Subcutaneous abdominal adipose tissue (tissue), 5 donors: ENCODE measurements around the gene PRKCE.

Source experiments
- H3K27ac ChIP-seq: one replicate; pipeline ENCODE4 v1.7.0; 2013; ENCODE audit warnings: low read depth, mild to moderate bottlenecking, inconsistent platforms, low read length, moderate library complexity
- H3K27me3 ChIP-seq, 5 donors: one replicate each; pipeline ENCODE4 v1.7.0; 2013; ENCODE audit warnings: low read length in 5 of 5, inconsistent platforms in 1 of 5; ENCODE audit not compliant: control insufficient read depth in 5 of 5, insufficient read depth in 4 of 5
- H3K36me3 ChIP-seq, 5 donors: one replicate each; pipeline ENCODE4 v1.7.0; 2013; ENCODE audit warnings: low read length in 5 of 5; ENCODE audit not compliant: control insufficient read depth in 5 of 5, insufficient read depth in 5 of 5
- H3K4me1 ChIP-seq, 5 donors: one replicate each; pipeline ENCODE4 v1.7.0; 2013; ENCODE audit warnings: low read length in 5 of 5, mild to moderate bottlenecking in 3 of 5, moderate library complexity in 1 of 5; ENCODE audit not compliant: control insufficient read depth in 5 of 5, insufficient read depth in 5 of 5
- H3K4me3 ChIP-seq, 5 donors: one replicate each; pipeline ENCODE4 v1.7.0; 2013; ENCODE audit warnings: low read length in 5 of 5, low read depth in 1 of 5
- H3K9ac ChIP-seq, 5 donors: one replicate each; pipeline ENCODE4 v1.7.0; 2013; ENCODE audit warnings: low read length in 5 of 5, mild to moderate bottlenecking in 4 of 5, moderate library complexity in 3 of 5
- H3K9me3 ChIP-seq, 5 donors: one replicate each; pipeline ENCODE4 v1.7.0; 2013; ENCODE audit warnings: low read length in 5 of 5; ENCODE audit not compliant: control insufficient read depth in 5 of 5
- donor health status: healthy.
- donor health status: healthy.
- donor health status: healthy.
- donor health status: healthy.
- donor health status: healthy.

Gene PRKCE

DNA sequence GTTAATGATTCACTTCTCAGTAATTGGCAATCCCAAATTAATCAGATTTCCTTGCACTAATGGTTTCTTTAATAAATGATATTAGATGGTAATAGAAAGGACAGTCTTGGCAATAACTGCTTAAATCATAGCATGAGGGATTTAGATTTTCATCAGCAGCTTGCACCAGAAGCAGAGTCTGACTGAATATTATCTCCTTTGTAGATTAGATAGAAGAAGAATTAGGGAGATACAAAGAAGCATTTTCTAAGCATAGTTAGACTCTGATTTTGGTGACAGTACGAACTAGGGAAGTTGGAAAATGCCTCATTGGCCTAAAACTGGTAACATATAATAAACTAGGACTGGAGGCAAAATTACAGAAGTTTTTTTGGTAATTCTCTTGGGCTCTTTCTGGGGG lies 412.9 kb downstream of the PRKCE start:
- H3K36me3 ChIP-seq: no peaks in the 10 kb centered on the region
- peaks cover 0 to 23% (median 5%) of the 10 kb centered on the region in 5 donors for H3K4me1 ChIP-seq
- no peaks in the 10 kb centered on the region for H3K27me3 ChIP-seq
- no peaks in the 10 kb centered on the region for H3K9me3 ChIP-seq
- no peak overlapping the region for H3K27ac ChIP-seq
- no peak overlapping the region for H3K4me3 ChIP-seq
- no peak overlapping the region for H3K9ac ChIP-seq

DNA sequence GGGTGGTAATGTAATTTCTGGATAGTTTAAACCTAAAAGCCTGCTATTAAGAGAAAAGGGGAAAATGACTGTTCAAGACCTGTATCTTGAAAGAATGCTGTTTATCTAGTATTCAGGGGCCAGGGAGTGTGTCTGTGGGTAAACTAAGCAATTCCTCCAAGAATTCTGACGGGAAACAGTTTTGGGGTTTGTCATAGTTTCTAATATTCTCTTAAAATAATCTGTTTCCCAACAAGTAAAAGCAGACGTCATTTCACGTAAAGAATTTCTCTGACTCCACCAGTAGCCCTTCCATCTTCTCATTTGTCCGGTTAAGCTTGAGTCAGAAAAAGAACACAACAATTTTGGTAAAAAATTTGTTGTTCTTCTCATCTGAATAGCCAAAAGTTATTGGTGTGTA lies 413.7 kb downstream of the PRKCE start:
- H3K9ac ChIP-seq: no peak overlapping the region
- H3K27ac ChIP-seq: no peak overlapping the region
- no peaks in the 10 kb centered on the region for H3K36me3 ChIP-seq
- H3K4me1 ChIP-seq: peaks cover 0 to 23% (median 5%) of the 10 kb centered on the region in 5 donors
- no peaks in the 10 kb centered on the region for H3K27me3 ChIP-seq
- H3K4me3 ChIP-seq: no peak overlapping the region
- no peaks in the 10 kb centered on the region for H3K9me3 ChIP-seq

DNA sequence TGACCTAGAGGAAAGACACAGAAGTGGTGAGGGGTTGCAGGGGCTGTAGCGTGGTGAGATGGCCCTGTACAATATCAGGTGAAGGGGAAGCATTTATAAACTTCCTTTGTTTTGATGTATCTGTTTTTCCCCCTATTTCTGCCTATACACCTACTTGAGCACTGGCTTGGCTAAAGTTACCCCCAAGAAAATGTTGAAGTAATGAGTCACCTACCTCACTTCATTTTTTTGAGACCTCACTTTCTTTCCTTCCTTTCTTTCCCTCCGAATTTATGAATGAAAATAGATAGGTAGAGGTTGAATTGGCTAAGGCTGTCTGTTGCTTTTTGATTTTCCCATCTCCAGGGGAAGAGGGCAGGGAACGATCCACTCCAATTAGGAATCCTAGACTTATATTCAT lies 414.6 kb downstream of the PRKCE start:
- Histone ChIP-seq H3K27me3 (no peaks in the 10 kb centered on the region), H3K4me3 (no peak overlapping the region), H3K9me3 (no peaks in the 10 kb centered on the region), H3K9ac (no peak overlapping the region), H3K36me3 (no peaks in the 10 kb centered on the region), H3K4me1 (peaks cover 0 to 23% (median 5%) of the 10 kb centered on the region in 5 donors), H3K27ac (no peak overlapping the region)

DNA sequence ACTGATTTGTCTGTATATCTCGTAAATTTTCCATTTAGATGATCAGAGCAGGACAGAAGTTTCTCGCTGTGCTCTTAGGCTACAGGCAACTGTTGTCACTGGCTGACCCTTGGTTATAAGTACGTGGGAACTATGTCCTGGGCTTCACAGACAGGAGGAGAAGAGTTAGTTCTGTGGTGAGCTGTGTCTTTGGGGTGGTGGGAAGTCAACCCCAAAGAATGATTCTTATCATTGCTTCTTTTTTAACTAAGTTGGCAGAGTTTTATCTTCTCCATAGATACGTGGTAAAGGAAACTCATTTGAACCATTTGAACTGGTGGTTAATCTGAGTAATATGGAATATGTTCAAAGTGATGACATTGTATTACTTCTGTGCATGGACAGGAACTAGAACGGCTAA lies 415.1 kb downstream of the PRKCE start:
- Histone ChIP-seq H3K9ac (no peak overlapping the region), H3K4me3 (no peak overlapping the region), H3K27ac (no peak overlapping the region), H3K36me3 (no peaks in the 10 kb centered on the region), H3K4me1 (peaks cover 0 to 23% (median 5%) of the 10 kb centered on the region in 5 donors), H3K27me3 (no peaks in the 10 kb centered on the region), H3K9me3 (no peaks in the 10 kb centered on the region)

DNA sequence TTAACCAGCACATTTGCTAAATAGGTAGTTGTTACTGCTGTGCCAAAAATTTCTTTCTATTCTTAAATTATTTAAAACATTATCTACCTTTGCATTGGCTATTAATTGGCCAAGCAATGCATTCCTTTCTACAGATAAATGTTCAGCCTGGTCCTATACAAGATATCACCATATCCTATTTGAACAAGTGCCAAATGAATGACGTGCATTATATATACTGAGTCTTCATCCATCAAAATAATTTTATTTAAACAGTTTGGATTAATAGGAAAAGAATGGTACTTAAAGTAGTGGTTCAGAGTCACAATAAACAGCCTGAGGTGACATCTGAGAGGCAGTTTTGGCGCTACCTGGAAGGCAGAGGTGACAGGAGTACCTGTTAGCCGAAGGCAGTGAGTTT lies 415.6 kb downstream of the PRKCE start:
- Histone ChIP-seq H3K9me3 (no peaks in the 10 kb centered on the region), H3K4me3 (no peak overlapping the region), H3K4me1 (peaks cover 0 to 23% (median 5%) of the 10 kb centered on the region in 5 donors), H3K27ac (no peak overlapping the region), H3K9ac (peak overlapping the region in 1 of 5 donors; percentile 33), H3K36me3 (no peaks in the 10 kb centered on the region), H3K27me3 (no peaks in the 10 kb centered on the region)

DNA sequence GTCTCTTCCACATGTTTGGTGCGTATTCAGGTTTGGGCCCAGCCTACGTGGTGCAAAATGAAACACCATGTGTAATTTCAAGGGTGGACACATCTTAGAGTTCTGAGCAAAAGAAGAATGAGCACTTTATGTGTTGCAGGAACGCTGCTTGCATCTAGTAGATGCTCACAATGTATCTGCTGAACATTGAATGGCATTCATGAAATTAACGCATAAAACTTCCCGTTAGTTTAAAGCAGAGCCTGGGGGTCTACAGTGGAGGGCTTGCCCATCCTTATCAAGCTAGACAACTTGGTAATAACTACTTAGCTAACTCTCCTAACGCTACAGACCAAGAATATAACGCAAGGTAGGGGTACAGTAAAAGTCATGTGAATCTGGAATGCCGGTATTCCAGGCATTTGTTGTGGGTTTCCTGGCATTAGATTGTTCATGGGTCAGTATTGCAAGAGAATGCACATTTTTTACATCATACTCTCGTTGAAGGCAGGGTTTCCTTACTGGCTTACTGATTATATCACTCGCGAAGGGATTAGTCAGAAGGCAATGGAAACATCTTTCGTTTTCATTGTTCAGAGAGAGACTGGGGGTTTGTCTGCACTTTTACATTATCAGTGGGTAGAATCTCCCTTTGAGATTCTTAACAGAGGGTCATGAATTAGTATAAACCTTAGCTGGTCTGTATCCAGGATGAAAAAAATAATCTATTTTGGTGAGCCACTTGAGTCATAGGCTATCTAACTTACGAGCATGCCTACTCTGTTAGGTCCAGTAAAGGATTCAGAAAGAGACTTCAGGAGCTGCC lies 416.2 kb downstream of the PRKCE start:
- peak overlapping the region in 2 of 5 donors; percentile 14 to 33 for H3K9ac ChIP-seq
- H3K4me1 ChIP-seq: peaks cover 0 to 21% (median 5%) of the 10 kb centered on the region in 5 donors
- no peak overlapping the region for H3K4me3 ChIP-seq
- H3K36me3 ChIP-seq: no peaks in the 10 kb centered on the region
- H3K27ac ChIP-seq: no peak overlapping the region
- H3K27me3 ChIP-seq: no peaks in the 10 kb centered on the region
- no peaks in the 10 kb centered on the region for H3K9me3 ChIP-seq

DNA sequence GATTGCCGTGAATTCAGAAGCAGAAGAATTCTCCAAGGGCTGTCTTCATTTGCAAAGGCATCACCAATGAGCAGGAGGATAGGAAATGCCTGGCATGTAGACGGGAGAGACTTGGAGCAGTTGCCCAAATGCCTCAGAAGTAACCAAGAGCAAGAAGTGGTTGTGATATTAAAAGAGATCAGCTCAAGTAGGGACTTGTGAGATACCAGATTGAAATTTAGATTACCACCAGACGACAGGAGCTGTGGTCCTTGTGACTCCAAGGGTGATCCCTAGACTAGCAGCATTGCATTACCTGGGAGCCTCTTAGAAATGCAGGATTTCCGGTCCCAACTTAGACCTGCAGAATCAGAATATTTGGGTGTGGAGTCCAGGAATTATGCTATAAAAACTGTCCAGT lies 417.2 kb downstream of the PRKCE start:
- no peak overlapping the region for H3K9ac ChIP-seq
- no peak overlapping the region for H3K4me3 ChIP-seq
- no peaks in the 10 kb centered on the region for H3K27me3 ChIP-seq
- H3K9me3 ChIP-seq: no peaks in the 10 kb centered on the region
- no peaks in the 10 kb centered on the region for H3K36me3 ChIP-seq
- H3K27ac ChIP-seq: no peak overlapping the region
- H3K4me1 ChIP-seq: peaks cover 0 to 22% (median 2%) of the 10 kb centered on the region in 5 donors

DNA sequence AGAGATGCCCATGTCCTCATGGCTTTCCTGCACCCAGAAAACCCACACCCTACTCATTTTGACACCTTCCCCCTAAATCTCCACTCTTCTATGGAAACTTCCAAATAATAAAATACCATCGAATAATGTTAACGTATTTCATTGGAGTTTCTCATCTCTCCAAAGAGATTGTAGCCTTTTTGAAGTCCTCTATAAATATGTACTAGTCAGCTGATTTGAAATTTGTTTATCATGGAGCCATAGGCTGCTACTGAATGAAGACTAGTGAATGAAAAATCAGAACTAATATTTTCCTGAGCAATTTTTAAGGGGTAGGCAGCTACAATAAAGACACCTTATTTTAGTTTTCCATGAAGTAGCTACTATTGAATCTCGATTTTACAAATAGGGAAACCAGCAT lies 419.6 kb downstream of the PRKCE start:
- H3K4me3 ChIP-seq: no peak overlapping the region

DNA sequence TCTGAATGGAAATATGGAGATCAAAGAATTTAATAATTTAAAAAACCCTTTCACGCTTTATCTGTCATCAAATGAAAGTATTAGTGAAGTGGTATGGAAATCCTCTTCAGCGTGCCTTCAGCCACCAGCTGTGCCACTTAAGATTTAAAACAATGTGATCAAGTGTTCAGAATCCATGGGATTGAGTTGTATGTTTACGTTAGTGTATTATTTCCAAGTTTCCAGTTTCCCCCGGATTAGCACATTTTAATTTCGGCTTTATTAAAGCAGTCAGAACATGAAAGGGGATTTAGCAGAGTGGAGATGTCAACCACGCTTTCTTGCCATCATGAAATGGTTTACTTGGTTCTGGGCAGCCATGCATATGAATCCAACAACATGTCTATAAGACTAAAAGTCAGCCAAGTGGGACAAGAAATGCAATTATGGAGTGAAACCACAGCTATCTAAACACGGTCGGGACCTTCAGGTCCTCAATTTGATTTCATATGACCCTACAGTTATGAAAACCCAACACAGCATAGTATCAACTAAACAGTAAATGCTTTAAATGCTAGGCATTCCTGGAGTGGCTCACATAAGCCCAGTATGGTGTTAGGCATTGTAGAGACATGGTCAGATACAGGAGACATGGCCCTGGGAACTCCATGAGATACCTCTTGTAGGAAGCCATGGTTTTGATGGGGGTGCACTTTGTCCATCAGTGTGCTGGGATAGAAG lies 420.8 kb downstream of the PRKCE start:
- H3K27ac ChIP-seq: no peak overlapping the region
- H3K4me1 ChIP-seq: peaks cover 0 to 38% (median 2%) of the 10 kb centered on the region in 5 donors
- H3K27me3 ChIP-seq: no peaks in the 10 kb centered on the region
- H3K36me3 ChIP-seq: no peaks in the 10 kb centered on the region
- H3K9me3 ChIP-seq: no peaks in the 10 kb centered on the region
- H3K4me3 ChIP-seq: no peak overlapping the region
- no peak overlapping the region for H3K9ac ChIP-seq

More for the DNA sequence above, 419.6 kb downstream of the PRKCE start:
- H3K9ac ChIP-seq: no peak overlapping the region
- H3K36me3 ChIP-seq: no peaks in the 10 kb centered on the region
- no peaks in the 10 kb centered on the region for H3K27me3 ChIP-seq
- H3K27ac ChIP-seq: no peak overlapping the region
- H3K4me1 ChIP-seq: peaks cover 0 to 33% (median 2%) of the 10 kb centered on the region in 5 donors
- H3K9me3 ChIP-seq: no peaks in the 10 kb centered on the region

DNA sequence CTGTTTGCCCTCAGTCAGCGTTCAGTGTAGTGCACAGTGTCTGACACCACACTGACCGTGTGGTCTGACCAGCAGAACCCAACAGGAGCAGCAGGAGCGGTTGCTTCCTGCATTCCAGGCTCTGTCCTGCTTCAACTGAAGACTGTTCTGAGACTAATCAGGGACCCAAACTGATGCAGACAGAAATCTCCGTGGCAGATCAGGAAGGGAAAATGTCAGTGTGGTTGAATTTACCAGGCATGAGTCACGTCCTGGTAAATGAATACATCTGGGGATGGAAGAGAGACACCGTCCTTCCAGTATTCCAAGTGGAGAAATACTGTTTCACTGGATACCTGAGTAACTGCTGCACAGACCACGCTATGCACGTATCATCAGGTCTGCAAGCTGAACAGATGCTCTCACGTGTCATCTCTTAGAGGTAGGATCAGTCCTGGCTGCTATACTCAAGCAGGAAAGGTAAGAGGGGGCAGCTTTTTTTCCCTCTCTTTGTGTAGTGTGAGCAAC lies 422.1 kb downstream of the PRKCE start:
- no peaks in the 10 kb centered on the region for H3K9me3 ChIP-seq
- no peak overlapping the region for H3K27ac ChIP-seq
- H3K4me3 ChIP-seq: no peak overlapping the region
- H3K9ac ChIP-seq: peak overlapping the region in 1 of 5 donors; percentile 4
- H3K4me1 ChIP-seq: peaks cover 0 to 33% (median 2%) of the 10 kb centered on the region in 5 donors
- H3K36me3 ChIP-seq: no peaks in the 10 kb centered on the region
- H3K27me3 ChIP-seq: no peaks in the 10 kb centered on the region
